ENCODE data around the gene LHFPL6. TPM values are rescaled to one million over a fixed set of nuclear protein-coding genes. Genes with fewer than 3 reads are reported as not detected.
A peak's percentile ranks its signal among the peaks of the same experiment; 100 is the strongest.

LHFPL6 gene
- total and polyA plus RNA-seq, 9 of the 15 experiments (the other 6 are each of a cell fraction or from before 2014, with no cell fraction given) = 0.18 TPM; not detected in 8

DNA sequence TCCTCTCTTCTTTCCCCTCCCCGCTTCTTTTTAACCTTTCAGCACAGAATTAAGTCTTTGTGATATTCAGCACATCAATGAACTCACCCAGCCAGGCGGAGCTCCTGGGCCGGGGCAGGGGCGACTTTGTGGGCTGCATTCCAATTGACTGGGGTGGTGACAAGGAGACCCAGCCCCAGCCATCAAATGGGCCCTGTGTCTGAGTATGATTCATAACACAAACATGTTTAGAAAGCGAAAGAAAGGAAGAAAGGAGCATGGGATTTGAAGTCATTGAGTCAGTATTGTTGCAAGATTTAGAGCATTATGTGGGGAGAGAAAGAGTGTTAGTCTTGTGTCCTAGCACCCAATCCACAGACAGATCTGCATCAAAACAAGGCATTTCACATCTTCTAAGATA, 185.3 kb downstream of the LHFPL6 start (continued):
- TF ChIP-seq SETDB1 (IDR thresholded peaks at IDR 0.05; ENCODE audit: low read length) = no peak
- no peak for TF ChIP-seq SMARCA5 (IDR thresholded peaks at IDR 0.05)
- TF ChIP-seq ZNF79 (CRISPR knock-in tag; IDR thresholded peaks at IDR 0.05; ENCODE audit: low read depth) = no peak
- TF ChIP-seq POLR3G (IDR thresholded peaks at IDR 0.05; ENCODE audit: extremely low read depth, insufficient read length, insufficient replicate concordance) = no peak
- no peak for TF ChIP-seq NFXL1 (CRISPR knock-in tag; IDR thresholded peaks at IDR 0.05)
- TF ChIP-seq RNF2 (IDR thresholded peaks at IDR 0.05) = no peak
- no peak for TF ChIP-seq PHF20 (IDR thresholded peaks at IDR 0.05; ENCODE audit: partially characterized antibody)
- no peak for TF ChIP-seq CEBPG (CRISPR knock-in tag; IDR thresholded peaks at IDR 0.05)
- no peak for TF ChIP-seq CEBPG (tag; conservative IDR thresholded peaks at IDR 0.05 in 1 of 2, IDR thresholded peaks at IDR 0.05 in 1 of 2)
- TF ChIP-seq, protein P1, sequence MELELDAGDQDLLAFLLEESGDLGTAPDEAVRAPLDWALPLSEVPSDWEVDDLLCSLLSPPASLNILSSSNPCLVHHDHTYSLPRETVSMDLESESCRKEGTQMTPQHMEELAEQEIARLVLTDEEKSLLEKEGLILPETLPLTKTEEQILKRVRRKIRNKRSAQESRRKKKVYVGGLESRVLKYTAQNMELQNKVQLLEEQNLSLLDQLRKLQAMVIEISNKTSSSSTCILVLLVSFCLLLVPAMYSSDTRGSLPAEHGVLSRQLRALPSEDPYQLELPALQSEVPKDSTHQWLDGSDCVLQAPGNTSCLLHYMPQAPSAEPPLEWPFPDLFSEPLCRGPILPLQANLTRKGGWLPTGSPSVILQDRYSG (tag; conservative IDR thresholded peaks at IDR 0.05; ENCODE audit: low read depth) = no peak

DNA sequence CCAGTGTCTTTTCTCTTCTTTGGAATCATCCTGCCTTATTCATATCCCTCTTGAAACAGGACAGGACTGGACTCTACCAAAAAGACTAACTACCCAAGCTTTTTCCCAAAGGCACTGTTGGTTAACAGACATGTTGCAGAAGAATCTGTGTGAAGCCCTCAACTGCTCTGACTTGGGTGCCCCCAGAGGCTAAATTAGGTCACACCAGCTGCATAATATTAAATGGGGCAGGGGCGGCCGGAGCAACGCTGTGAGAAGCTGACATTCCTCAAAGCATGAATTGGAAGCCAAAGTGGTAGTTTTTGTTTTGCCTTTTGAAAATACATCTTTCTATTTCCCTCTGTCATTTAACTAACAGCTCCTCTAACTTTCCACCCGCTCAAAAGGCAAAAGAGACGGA, 185.9 kb downstream of the LHFPL6 start:
- in situ Hi-C loops (cut with MboI) = no loop called here
- intact Hi-C loops (cut with micrococcal nuclease) = no loop called here
- no peaks in the 10 kb centered on the region for H3K4me1 ChIP-seq (replicated peaks in 1 of 2; ENCODE audit: control insufficient read depth in 2 of 2, insufficient read depth in 2 of 2, low read length in 2 of 2)
- TF ChIP-seq ADNP (tag; IDR thresholded peaks at IDR 0.05) (no peak), GABPB2 (CRISPR knock-in tag; conservative IDR thresholded peaks at IDR 0.05) (no peak), BCOR (IDR thresholded peaks at IDR 0.05) (no peak), CTBP1 (IDR thresholded peaks at IDR 0.05; ENCODE audit: borderline replicate concordance) (no peak), ZNF184 (CRISPR knock-in tag; IDR thresholded peaks at IDR 0.05) (no peak)
- TF ChIP-seq, protein P2, sequence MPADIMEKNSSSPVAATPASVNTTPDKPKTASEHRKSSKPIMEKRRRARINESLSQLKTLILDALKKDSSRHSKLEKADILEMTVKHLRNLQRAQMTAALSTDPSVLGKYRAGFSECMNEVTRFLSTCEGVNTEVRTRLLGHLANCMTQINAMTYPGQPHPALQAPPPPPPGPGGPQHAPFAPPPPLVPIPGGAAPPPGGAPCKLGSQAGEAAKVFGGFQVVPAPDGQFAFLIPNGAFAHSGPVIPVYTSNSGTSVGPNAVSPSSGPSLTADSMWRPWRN (IDR thresholded peaks at IDR 0.05; ENCODE audit: low read depth) = no peak
- TF ChIP-seq, protein P3, sequence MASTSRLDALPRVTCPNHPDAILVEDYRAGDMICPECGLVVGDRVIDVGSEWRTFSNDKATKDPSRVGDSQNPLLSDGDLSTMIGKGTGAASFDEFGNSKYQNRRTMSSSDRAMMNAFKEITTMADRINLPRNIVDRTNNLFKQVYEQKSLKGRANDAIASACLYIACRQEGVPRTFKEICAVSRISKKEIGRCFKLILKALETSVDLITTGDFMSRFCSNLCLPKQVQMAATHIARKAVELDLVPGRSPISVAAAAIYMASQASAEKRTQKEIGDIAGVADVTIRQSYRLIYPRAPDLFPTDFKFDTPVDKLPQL (IDR thresholded peaks at IDR 0.05; ENCODE audit: extremely low read depth, insufficient read length) = no peak

More for the DNA sequence above, 185.9 kb downstream of the LHFPL6 start:
- Histone ChIP-seq H3K79me2 (ENCODE audit: control insufficient read depth, insufficient read depth, low read length) (no peaks in the 10 kb centered on the region), H3K9me3 (replicated peaks; ENCODE audit: control insufficient read depth, insufficient read depth, low read depth, low read length) (no peaks in the 10 kb centered on the region), H3K9ac (ENCODE audit: insufficient read depth in 1 of 2, low read depth in 2 of 2, low read length in 2 of 2) (no peak overlapping the region), H3K27me3 (ENCODE audit: control insufficient read depth in 2 of 2, insufficient read depth in 2 of 2, low read length in 2 of 2) (no peaks in the 10 kb centered on the region), H3K4me3 (no peak overlapping the region), H3K36me3 (ENCODE audit: control insufficient read depth, insufficient read depth, low read length) (no peaks in the 10 kb centered on the region), H3K9me1 (ENCODE audit: control insufficient read depth, insufficient read depth, low read length) (no peaks in the 10 kb centered on the region), H3K27ac (ENCODE audit: extremely low read depth, low read depth, low read length) (no peak overlapping the region), H3K4me2 (ENCODE audit: insufficient read depth, low read length) (no peak overlapping the region), H4K20me1 (replicated peaks; ENCODE audit: control insufficient read depth, insufficient read depth, low read length) (no peaks in the 10 kb centered on the region), H2AFZ (ENCODE audit: low read depth, low read length) (no peak overlapping the region)
- ChIA-PET POLR2A (no interaction called here), CTCF (ENCODE audit: low intra/inter-chr PET ratio) (no interaction called here)
- FAIRE-seq (no peak), DNase-seq (ENCODE audit: extremely low read depth in 1 of 4, low spot score in 3 of 4) (peak in 1 of 4 experiments; percentile 1), ATAC-seq (no peak)
- BruUV-seq (replicated peaks) = no TSS peak
- WGBS (ENCODE audit: insufficient coverage, low coverage, missing lambda C conversion rate) = 0% methylated on average over 5 of the region's 5 CpGs
